HL-60 (cell line): ENCODE measurements around the gene CTSK.

Experiments
- DNase-seq, 2 experiments: peaks; one replicate each; pipeline ENCODE4 v3.0.0-alpha.2; 2010 to 2020; ENCODE audit warnings: low read depth in 1 of 2, low spot score in 1 of 2
- H3K27ac ChIP-seq: fragments of 250-450 bp; sonication (Bioruptor Pico); replicated peaks from 2 replicates; pipeline ENCODE4 v1.5.1; 2020; ENCODE audit warnings: mild to moderate bottlenecking, moderate library complexity
- H3K27me3 ChIP-seq: fragments of 250-450 bp; sonication (Bioruptor Pico); 2 replicates; pipeline ENCODE4 v1.5.1; 2021; ENCODE audit warnings: mild to moderate bottlenecking, moderate library complexity; ENCODE audit not compliant: insufficient read depth, poor library complexity, severe bottlenecking
- H3K4me3 ChIP-seq: replicated peaks from 2 replicates; pipeline ENCODE4 v1.5.1; 2011; ENCODE audit warnings: mild to moderate bottlenecking, control low read depth, low read length; ENCODE audit not compliant: insufficient read depth
- GABPA ChIP-seq: IDR thresholded peaks from 2 replicates; pipeline ENCODE4 v1.6.1; 2012; ENCODE audit warnings: low read depth
- POLR2AphosphoS5 ChIP-seq: IDR thresholded peaks from 2 replicates; pipeline ENCODE4 v1.6.1; 2012; ENCODE audit warnings: low read depth
- REST ChIP-seq: IDR thresholded peaks from 2 replicates; pipeline ENCODE4 v1.6.1; 2012; ENCODE audit warnings: low read depth; ENCODE audit not compliant: insufficient replicate concordance
- SPI1 ChIP-seq: IDR thresholded peaks from 2 replicates; pipeline ENCODE4 v1.6.1; 2012; ENCODE audit warnings: low read depth, mild to moderate bottlenecking, borderline replicate concordance
- TF ChIP-seq, protein P1 (sequence below): IDR thresholded peaks from one replicate; pipeline ENCODE4 v1.5.1; 2011; ENCODE audit warnings: low read length, control low read depth, inconsistent platforms; ENCODE audit not compliant: insufficient read depth

Gene CTSK

GRCh38 chr1:150793221-150793620, 14.8 kb downstream of the CTSK start:
- H3K27ac ChIP-seq = no peak overlapping the region
- no peak for DNase-seq
- H3K4me3 ChIP-seq = no peak overlapping the region

GRCh38 chr1:150791585-150791984, 16.5 kb downstream of the CTSK start:
- no peak overlapping the region for H3K4me3 ChIP-seq
- no peaks in the 10 kb centered on the region for H3K27me3 ChIP-seq
- H3K27ac ChIP-seq = no peak overlapping the region
- TF ChIP-seq SPI1 = peak; percentile 48; the same call in 1 of the 2 replicates
- TF ChIP-seq GABPA = no peak
- no peak for TF ChIP-seq REST
- peak in 1 of 2 experiments; percentile 25 for DNase-seq

More at GRCh38 chr1:150793221-150793620, 14.8 kb downstream of the CTSK start:
- H3K27me3 ChIP-seq = no peaks in the 10 kb centered on the region
- TF ChIP-seq POLR2AphosphoS5 (no peak), SPI1 (no peak), GABPA (no peak), REST (no peak)
- TF ChIP-seq, protein P1, sequence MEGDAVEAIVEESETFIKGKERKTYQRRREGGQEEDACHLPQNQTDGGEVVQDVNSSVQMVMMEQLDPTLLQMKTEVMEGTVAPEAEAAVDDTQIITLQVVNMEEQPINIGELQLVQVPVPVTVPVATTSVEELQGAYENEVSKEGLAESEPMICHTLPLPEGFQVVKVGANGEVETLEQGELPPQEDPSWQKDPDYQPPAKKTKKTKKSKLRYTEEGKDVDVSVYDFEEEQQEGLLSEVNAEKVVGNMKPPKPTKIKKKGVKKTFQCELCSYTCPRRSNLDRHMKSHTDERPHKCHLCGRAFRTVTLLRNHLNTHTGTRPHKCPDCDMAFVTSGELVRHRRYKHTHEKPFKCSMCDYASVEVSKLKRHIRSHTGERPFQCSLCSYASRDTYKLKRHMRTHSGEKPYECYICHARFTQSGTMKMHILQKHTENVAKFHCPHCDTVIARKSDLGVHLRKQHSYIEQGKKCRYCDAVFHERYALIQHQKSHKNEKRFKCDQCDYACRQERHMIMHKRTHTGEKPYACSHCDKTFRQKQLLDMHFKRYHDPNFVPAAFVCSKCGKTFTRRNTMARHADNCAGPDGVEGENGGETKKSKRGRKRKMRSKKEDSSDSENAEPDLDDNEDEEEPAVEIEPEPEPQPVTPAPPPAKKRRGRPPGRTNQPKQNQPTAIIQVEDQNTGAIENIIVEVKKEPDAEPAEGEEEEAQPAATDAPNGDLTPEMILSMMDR = no peak

DNA sequence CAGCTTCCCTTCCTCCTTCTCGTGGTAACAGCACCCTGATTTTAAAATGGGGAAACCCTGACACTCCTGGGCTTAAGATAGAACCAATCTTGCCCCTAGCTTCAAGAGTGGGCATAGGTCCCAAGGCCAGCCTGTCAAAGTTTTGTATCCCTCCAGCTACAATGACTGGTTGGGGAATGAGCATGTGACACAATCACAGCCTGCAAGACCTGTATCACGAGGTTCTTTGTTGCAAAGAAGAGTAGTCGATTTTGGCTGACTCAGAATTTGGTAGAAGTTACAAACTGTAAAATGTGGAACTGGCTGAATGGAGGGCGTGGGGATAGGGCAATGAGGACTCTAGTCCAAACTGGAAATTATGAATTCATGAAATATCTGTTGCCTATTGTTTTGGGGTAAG, 18.7 kb downstream of the CTSK start:
- TF ChIP-seq REST (no peak), GABPA (no peak), POLR2AphosphoS5 (no peak), SPI1 (no peak)
- TF ChIP-seq, protein P1 = no peak
- no peaks in the 10 kb centered on the region for H3K27me3 ChIP-seq
- H3K27ac ChIP-seq = no peak overlapping the region
- peak in 1 of 2 experiments; percentile 48 for DNase-seq
- no peak overlapping the region for H3K4me3 ChIP-seq
